ENCODE data around the gene PCDH10.

Gene PCDH10

GRCh38 chr4:133151341-133151690 lies 2.2 kb downstream of the PCDH10 start:
- Histone ChIP-seq H3K9me3 (ENCODE audit: insufficient read depth, low read depth, low read length) (no peaks in the 10 kb centered on the region; the same call in 1 of the 2 replicates), H3K36me3 (ENCODE audit: insufficient read depth, low read depth, low read length) (no peaks in the 10 kb centered on the region), H3K27ac (ENCODE audit: low read length) (no peak overlapping the region), H3K27me3 (ENCODE audit: insufficient read depth, low read length) (peaks cover 79% of the 10 kb centered on the region), H3K9ac (ENCODE audit: low read depth, low read length) (no peak overlapping the region), H3K4me3 (ENCODE audit: low read length) (peak overlapping the region; percentile 80), H3K4me1 (ENCODE audit: insufficient read depth, low read length) (peaks cover 35% of the 10 kb centered on the region)

GRCh38 chr4:133151691-133152329 lies 2.7 kb downstream of the PCDH10 start:
- Histone ChIP-seq H3K27ac (ENCODE audit: low read length) (no peak overlapping the region), H3K9me3 (ENCODE audit: insufficient read depth, low read depth, low read length) (no peaks in the 10 kb centered on the region; the same call in 1 of the 2 replicates), H3K9ac (ENCODE audit: low read depth, low read length) (no peak overlapping the region), H3K4me3 (ENCODE audit: low read length) (peak overlapping the region; percentile 80), H3K27me3 (ENCODE audit: insufficient read depth, low read length) (peaks cover 74% of the 10 kb centered on the region), H3K4me1 (ENCODE audit: insufficient read depth, low read length) (peaks cover 35% of the 10 kb centered on the region), H3K36me3 (ENCODE audit: insufficient read depth, low read depth, low read length) (no peaks in the 10 kb centered on the region)

- Histone ChIP-seq H3K27ac (ENCODE audit: low read length) (no peak overlapping the region), H3K9me3 (ENCODE audit: insufficient read depth, low read depth, low read length) (no peaks in the 10 kb centered on the region; the same call in 1 of the 2 replicates), H3K4me1 (ENCODE audit: insufficient read depth, low read length) (peaks cover 30% of the 10 kb centered on the region), H3K4me3 (ENCODE audit: low read length) (peak overlapping the region; percentile 80), H3K9ac (ENCODE audit: low read depth, low read length) (peak overlapping the region; percentile 17; the same call in 1 of the 2 replicates), H3K27me3 (ENCODE audit: insufficient read depth, low read length) (peaks cover 68% of the 10 kb centered on the region), H3K36me3 (ENCODE audit: insufficient read depth, low read depth, low read length) (no peaks in the 10 kb centered on the region)
Observed at GRCh38 chr4:133152330-133152821, 3.3 kb downstream of the PCDH10 start.

GRCh38 chr4:133152831-133153481 lies 3.9 kb downstream of the PCDH10 start:
- no peaks in the 10 kb centered on the region; the same call in 1 of the 2 replicates for H3K9me3 ChIP-seq (ENCODE audit: insufficient read depth, low read depth, low read length)
- H3K27me3 ChIP-seq (ENCODE audit: insufficient read depth, low read length), result peaks cover 62% of the 10 kb centered on the region
- peaks cover 27% of the 10 kb centered on the region for H3K4me1 ChIP-seq (ENCODE audit: insufficient read depth, low read length)
- no peak overlapping the region for H3K27ac ChIP-seq (ENCODE audit: low read length)
- H3K4me3 ChIP-seq (ENCODE audit: low read length), result peak overlapping the region; percentile 80
- no peaks in the 10 kb centered on the region for H3K36me3 ChIP-seq (ENCODE audit: insufficient read depth, low read depth, low read length)
- peak overlapping the region; percentile 17; the same call in 1 of the 2 replicates for H3K9ac ChIP-seq (ENCODE audit: low read depth, low read length)

DNA sequence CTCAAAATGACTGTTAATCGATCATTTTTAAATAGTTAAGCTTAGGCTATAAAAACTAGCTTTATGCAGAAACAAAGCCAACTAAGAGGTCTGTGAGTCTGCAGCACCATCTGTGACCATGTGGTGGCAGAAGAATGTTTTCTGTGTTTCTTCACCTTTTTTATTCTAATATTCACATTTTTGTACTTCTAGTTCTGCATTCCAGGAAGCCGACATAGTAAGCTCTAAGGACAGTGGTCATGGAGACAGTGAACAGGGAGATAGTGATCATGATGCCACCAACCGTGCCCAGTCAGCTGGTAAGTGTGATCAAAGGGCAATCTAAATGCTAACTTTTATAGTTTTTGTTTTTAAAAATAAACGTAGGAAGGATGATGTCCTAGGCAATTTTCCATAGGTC lies 5.6 kb downstream of the PCDH10 start:
- peaks cover 21% of the 10 kb centered on the region for H3K4me1 ChIP-seq (ENCODE audit: insufficient read depth, low read length)
- no peaks in the 10 kb centered on the region; the same call in 1 of the 2 replicates for H3K9me3 ChIP-seq (ENCODE audit: insufficient read depth, low read depth, low read length)
- H3K9ac ChIP-seq (ENCODE audit: low read depth, low read length), result no peak overlapping the region
- peaks cover 45% of the 10 kb centered on the region for H3K27me3 ChIP-seq (ENCODE audit: insufficient read depth, low read length)
- no peaks in the 10 kb centered on the region for H3K36me3 ChIP-seq (ENCODE audit: insufficient read depth, low read depth, low read length)
- no peak overlapping the region for H3K4me3 ChIP-seq (ENCODE audit: low read length)
- no peak overlapping the region for H3K27ac ChIP-seq (ENCODE audit: low read length)

DNA sequence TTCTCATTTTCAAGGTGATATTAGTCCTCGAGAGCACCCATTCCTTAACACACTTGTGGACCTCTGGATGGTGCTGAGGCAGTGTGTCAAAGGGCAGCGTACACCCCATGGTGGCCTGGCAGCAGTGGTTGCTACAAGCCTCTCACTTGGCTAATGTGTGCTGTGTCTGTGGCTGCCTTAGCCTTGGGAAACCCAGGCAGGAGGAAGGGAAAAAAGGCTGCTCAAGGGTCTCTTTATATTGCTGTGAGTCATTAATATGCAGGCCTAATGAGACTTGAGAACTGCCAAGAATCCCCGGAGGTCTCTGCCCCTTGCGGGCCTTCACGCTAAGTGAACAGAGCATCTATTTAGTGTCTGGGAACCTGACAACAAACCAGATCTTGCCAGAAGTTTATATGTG lies 7.0 kb downstream of the PCDH10 start:
- Histone ChIP-seq H3K9ac (ENCODE audit: low read depth, low read length) (no peak overlapping the region), H3K9me3 (ENCODE audit: insufficient read depth, low read depth, low read length) (no peaks in the 10 kb centered on the region), H3K36me3 (ENCODE audit: insufficient read depth, low read depth, low read length) (no peaks in the 10 kb centered on the region), H3K27me3 (ENCODE audit: insufficient read depth, low read length) (peaks cover 31% of the 10 kb centered on the region), H3K27ac (ENCODE audit: low read length) (no peak overlapping the region), H3K4me3 (ENCODE audit: low read length) (no peak overlapping the region), H3K4me1 (ENCODE audit: insufficient read depth, low read length) (peaks cover 18% of the 10 kb centered on the region)

DNA sequence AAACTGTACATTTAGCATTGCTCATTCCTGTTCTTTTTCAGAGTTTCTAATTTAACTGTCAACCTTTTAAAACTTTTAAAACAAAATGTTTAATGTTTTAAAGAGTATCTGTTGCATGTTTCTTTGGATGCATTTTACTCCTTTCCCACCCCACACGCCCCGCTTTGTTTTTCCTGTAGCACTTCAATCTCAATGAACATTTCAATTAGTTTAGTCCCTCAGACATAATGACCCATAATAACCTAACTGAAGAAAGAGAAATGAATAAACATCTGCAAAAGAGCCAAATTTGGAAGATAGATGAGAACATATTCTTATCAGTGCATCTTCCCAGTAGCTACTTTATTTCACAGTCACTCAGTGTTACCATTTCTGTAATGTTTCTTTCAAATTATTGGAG lies 7.5 kb downstream of the PCDH10 start:
- H3K27me3 ChIP-seq (ENCODE audit: insufficient read depth, low read length), result peaks cover 26% of the 10 kb centered on the region
- H3K27ac ChIP-seq (ENCODE audit: low read length), result no peak overlapping the region
- peaks cover 18% of the 10 kb centered on the region for H3K4me1 ChIP-seq (ENCODE audit: insufficient read depth, low read length)
- H3K9ac ChIP-seq (ENCODE audit: low read depth, low read length), result no peak overlapping the region
- H3K36me3 ChIP-seq (ENCODE audit: insufficient read depth, low read depth, low read length), result no peaks in the 10 kb centered on the region
- no peak overlapping the region for H3K4me3 ChIP-seq (ENCODE audit: low read length)
- H3K9me3 ChIP-seq (ENCODE audit: insufficient read depth, low read depth, low read length), result no peaks in the 10 kb centered on the region

DNA sequence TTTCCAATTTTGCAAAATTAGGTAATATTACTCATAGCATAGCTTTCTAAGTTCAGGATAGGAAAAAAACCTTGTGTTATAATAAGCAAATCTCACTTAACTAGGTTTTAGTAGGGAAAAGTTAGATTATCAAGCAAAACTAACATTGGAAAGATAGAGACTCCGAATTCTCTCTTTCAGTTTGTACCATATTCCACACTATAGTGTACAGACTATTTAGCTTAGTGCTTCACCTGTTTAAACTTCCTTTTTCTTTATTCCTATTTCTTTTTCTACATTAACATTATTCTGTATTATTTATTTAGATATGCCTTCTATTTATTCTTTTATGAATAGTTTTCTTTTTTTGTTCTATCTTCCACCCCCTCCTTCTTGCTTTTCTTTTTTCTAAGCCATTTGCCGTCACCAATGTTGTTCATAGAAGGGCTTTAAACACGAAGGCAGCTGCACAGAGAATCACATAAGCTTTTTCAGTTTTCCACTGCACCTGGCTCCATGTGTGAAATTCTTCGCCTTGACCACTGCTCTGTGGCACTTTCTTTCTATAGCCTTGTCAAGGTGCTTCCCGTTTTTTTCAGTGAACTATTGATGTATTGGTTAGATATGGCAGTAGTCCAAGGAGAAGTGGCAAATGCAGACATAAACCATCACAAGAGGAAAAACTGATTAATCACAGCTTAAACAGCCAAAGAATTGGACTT lies 8.5 kb downstream of the PCDH10 start:
- H3K36me3 ChIP-seq (ENCODE audit: insufficient read depth, low read depth, low read length), result no peaks in the 10 kb centered on the region
- H3K4me1 ChIP-seq (ENCODE audit: insufficient read depth, low read length), result peaks cover 17% of the 10 kb centered on the region
- no peak overlapping the region for H3K9ac ChIP-seq (ENCODE audit: low read depth, low read length)
- H3K27ac ChIP-seq (ENCODE audit: low read length), result no peak overlapping the region
- H3K27me3 ChIP-seq (ENCODE audit: insufficient read depth, low read length), result peaks cover 16% of the 10 kb centered on the region
- H3K4me3 ChIP-seq (ENCODE audit: low read length), result no peak overlapping the region
- no peaks in the 10 kb centered on the region for H3K9me3 ChIP-seq (ENCODE audit: insufficient read depth, low read depth, low read length)

DNA sequence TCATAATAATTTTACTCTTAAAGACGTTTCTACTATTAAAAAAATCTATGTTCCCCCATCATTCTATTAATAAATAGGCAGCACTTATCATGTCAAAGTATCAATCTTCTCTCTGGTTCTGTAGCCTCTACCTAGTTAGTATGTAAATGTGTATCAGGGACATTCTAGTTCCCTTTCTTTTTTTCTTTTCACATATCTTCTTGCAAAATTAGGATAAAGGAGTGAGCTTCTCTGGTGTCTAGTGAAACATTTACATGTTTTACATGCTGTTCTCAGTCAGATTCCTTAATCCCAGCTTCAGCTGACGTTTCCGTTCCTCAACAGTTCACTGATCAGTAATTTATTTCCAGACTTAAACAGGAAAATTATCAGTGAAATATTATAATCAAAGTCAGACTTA lies 11.8 kb downstream of the PCDH10 start:
- no peaks in the 10 kb centered on the region for H3K4me1 ChIP-seq (ENCODE audit: insufficient read depth, low read length)
- no peak overlapping the region for H3K9ac ChIP-seq (ENCODE audit: low read depth, low read length)
- H3K4me3 ChIP-seq (ENCODE audit: low read length), result no peak overlapping the region
- H3K27me3 ChIP-seq (ENCODE audit: insufficient read depth, low read length), result no peaks in the 10 kb centered on the region
- H3K9me3 ChIP-seq (ENCODE audit: insufficient read depth, low read depth, low read length), result no peaks in the 10 kb centered on the region
- H3K36me3 ChIP-seq (ENCODE audit: insufficient read depth, low read depth, low read length), result no peaks in the 10 kb centered on the region
- no peak overlapping the region for H3K27ac ChIP-seq (ENCODE audit: low read length)

DNA sequence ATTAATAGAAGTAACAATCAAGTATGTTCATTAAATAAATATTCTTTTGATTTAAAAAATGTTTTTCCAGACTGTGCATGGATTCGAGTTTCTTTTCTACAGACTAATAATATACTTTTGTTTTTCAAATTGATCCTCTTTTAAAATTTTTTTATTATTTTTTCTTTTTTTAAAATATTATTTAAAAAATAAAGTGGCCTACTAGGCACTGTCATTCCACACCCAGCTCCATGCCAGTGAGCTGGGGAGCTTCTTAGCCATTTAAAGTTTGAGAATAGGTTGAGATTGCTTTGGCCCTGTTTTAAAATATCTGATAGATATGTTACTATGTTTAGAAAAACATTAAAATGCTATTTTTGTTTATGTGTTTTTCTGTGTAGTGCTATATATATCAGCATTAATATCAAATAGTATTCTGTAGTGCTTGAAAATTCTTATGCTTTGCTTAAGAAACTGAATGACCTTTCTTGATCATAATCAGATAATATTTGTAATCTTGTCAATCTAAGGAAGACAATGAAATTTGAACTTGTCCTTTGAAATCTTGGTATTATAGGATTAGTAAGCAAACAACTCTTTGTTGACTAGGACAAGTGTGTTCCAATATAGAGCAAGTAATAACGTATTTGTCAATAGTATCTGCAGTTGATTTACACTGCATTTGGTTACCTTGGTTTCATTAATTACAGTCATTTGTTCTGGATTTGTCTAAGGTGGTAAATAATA lies 12.6 kb downstream of the PCDH10 start:
- Histone ChIP-seq H3K9me3 (ENCODE audit: insufficient read depth, low read depth, low read length) (no peaks in the 10 kb centered on the region), H3K4me3 (ENCODE audit: low read length) (no peak overlapping the region), H3K4me1 (ENCODE audit: insufficient read depth, low read length) (no peaks in the 10 kb centered on the region), H3K27ac (ENCODE audit: low read length) (no peak overlapping the region), H3K27me3 (ENCODE audit: insufficient read depth, low read length) (no peaks in the 10 kb centered on the region), H3K36me3 (ENCODE audit: insufficient read depth, low read depth, low read length) (no peaks in the 10 kb centered on the region), H3K9ac (ENCODE audit: low read depth, low read length) (no peak overlapping the region)

DNA sequence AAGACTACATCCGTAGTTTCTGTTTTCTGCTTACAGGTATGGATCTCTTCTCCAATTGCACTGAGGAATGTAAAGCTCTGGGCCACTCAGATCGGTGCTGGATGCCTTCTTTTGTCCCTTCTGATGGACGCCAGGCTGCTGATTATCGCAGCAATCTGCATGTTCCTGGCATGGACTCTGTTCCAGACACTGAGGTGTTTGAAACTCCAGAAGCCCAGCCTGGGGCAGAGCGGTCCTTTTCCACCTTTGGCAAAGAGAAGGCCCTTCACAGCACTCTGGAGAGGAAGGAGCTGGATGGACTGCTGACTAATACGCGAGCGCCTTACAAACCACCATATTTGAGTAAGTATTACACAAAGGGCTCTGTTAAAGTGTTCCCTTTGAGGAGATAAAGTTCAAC lies 13.8 kb downstream of the PCDH10 start:
- H3K9ac ChIP-seq (ENCODE audit: low read depth, low read length), result no peak overlapping the region
- no peaks in the 10 kb centered on the region for H3K36me3 ChIP-seq (ENCODE audit: insufficient read depth, low read depth, low read length)
- H3K4me1 ChIP-seq (ENCODE audit: insufficient read depth, low read length), result no peaks in the 10 kb centered on the region
- no peaks in the 10 kb centered on the region for H3K27me3 ChIP-seq (ENCODE audit: insufficient read depth, low read length)
- no peak overlapping the region for H3K4me3 ChIP-seq (ENCODE audit: low read length)
- H3K27ac ChIP-seq (ENCODE audit: low read length), result no peak overlapping the region
- H3K9me3 ChIP-seq (ENCODE audit: insufficient read depth, low read depth, low read length), result no peaks in the 10 kb centered on the region

Measured in iPS-20b (cell line).